Measurements from ENCODE around the gene FAM185A. TPM values are rescaled to one million over a fixed set of nuclear protein-coding genes. Genes with fewer than 3 reads are reported as not detected.
A peak's percentile ranks its signal among the peaks of the same experiment; 100 is the strongest.
"Not testable (repeated sequence)": the region's sequence is repeated elsewhere in the genome, so short reads cannot be mapped to it uniquely, and the experiment has no call there.

Gene FAM185A
- total RNA-seq, 2 donors from 2014 or later, result 4.4 to 4.5 TPM

- ATAC-seq, result no peak
- intact Hi-C loops (cut with DNase I), result no loop called here
- no peak for DNase-seq
These were observed 70.4 kb downstream of the FAM185A start for GRCh38 chr7:102819151-102819550.

- ATAC-seq, result no peak
- intact Hi-C loops (cut with DNase I), result no loop called here
- DNase-seq, result no peak
These were observed 73.4 kb downstream of the FAM185A start for GRCh38 chr7:102821994-102822747.

GRCh38 chr7:102823390-102824119 lies 74.8 kb downstream of the FAM185A start:
- ATAC-seq (no peak), DNase-seq (no peak)
- intact Hi-C loops (cut with DNase I), result no loop called here

- intact Hi-C loops (cut with DNase I), result no loop called here
- ATAC-seq, result no peak
- no peak for DNase-seq
These were observed 79.5 kb downstream of the FAM185A start for GRCh38 chr7:102828286-102828685.

GRCh38 chr7:102829075-102829474 lies 80.3 kb downstream of the FAM185A start:
- DNase-seq (no peak), ATAC-seq (no peak)
- intact Hi-C loops (cut with DNase I), result no loop called here

GRCh38 chr7:102830197-102830596 lies 81.4 kb downstream of the FAM185A start:
- no peak for DNase-seq
- intact Hi-C loops (cut with DNase I), result no loop called here

GRCh38 chr7:102832674-102833073 lies 83.9 kb downstream of the FAM185A start:
- no peak for DNase-seq
- ATAC-seq, result no peak
- intact Hi-C loops (cut with DNase I), result no loop called here

More at GRCh38 chr7:102830197-102830596, 81.4 kb downstream of the FAM185A start:
- ATAC-seq, result no peak

- no peak for DNase-seq
- intact Hi-C loops (cut with DNase I), result no loop called here
- ATAC-seq, result no peak
These were observed 84.5 kb downstream of the FAM185A start for GRCh38 chr7:102833343-102833742.

GRCh38 chr7:102834466-102834865 lies 85.7 kb downstream of the FAM185A start:
- DNase-seq (no peak), ATAC-seq (no peak)
- intact Hi-C loops (cut with DNase I), result no loop called here

GRCh38 chr7:102834999-102835398 lies 86.2 kb downstream of the FAM185A start:
- peak in 1 of 2 donors; percentile 75 for ATAC-seq
- no peak for DNase-seq

GRCh38 chr7:102836191-102836919 lies 87.6 kb downstream of the FAM185A start:
- intact Hi-C loops (cut with DNase I), result no loop called here
- DNase-seq (no peak), ATAC-seq (peak; percentile 63 to 92)

More at GRCh38 chr7:102834999-102835398, 86.2 kb downstream of the FAM185A start:
- intact Hi-C loops (cut with DNase I), result no loop called here

GRCh38 chr7:102836977-102837376 lies 88.2 kb downstream of the FAM185A start:
- DNase-seq (no peak), ATAC-seq (peak in 1 of 2 donors; percentile 12)
- intact Hi-C loops (cut with DNase I), result no loop called here

- no peak for ATAC-seq
- intact Hi-C loops (cut with DNase I), result no loop called here
- DNase-seq, result no peak
These were observed 89.0 kb downstream of the FAM185A start for GRCh38 chr7:102837802-102838201.

GRCh38 chr7:102838572-102839101 lies 89.8 kb downstream of the FAM185A start:
- DNase-seq; intact Hi-C loops (cut with DNase I); ATAC-seq: not testable (repeated sequence)

- no peak for ATAC-seq
- intact Hi-C loops (cut with DNase I), result no loop called here
- DNase-seq, result no peak
These were observed 91.6 kb downstream of the FAM185A start for GRCh38 chr7:102840404-102840803.

- no peak for DNase-seq
- intact Hi-C loops (cut with DNase I), result no loop called here
- no peak for ATAC-seq
These were observed 92.5 kb downstream of the FAM185A start for GRCh38 chr7:102841290-102841689.

GRCh38 chr7:102842284-102842683 lies 93.5 kb downstream of the FAM185A start:
- DNase-seq (no peak), ATAC-seq (no peak)
- intact Hi-C loops (cut with DNase I), result no loop called here

GRCh38 chr7:102843850-102844249 lies 95.1 kb downstream of the FAM185A start:
- no peak for ATAC-seq
- intact Hi-C loops (cut with DNase I), result no loop called here

GRCh38 chr7:102845346-102845745 lies 96.5 kb downstream of the FAM185A start:
- no peak for DNase-seq
- ATAC-seq, result no peak
- intact Hi-C loops (cut with DNase I), result no loop called here

More at GRCh38 chr7:102843850-102844249, 95.1 kb downstream of the FAM185A start:
- no peak for DNase-seq

- no peak for ATAC-seq
- intact Hi-C loops (cut with DNase I), result no loop called here
- no peak for DNase-seq
These were observed 100.3 kb downstream of the FAM185A start for GRCh38 chr7:102849079-102849478.

Data from left cardiac atrium (tissue), 4 donors.